OCI-LY7 (cell line): ENCODE measurements around the gene SH2D3A. TPM values are rescaled to one million over a fixed set of nuclear protein-coding genes. Genes with fewer than 3 reads are reported as not detected.

ENCODE experiments used
- BruUV-seq: library from RNA; stranded (reverse); fragments of 400-500 nt; replicated peaks from 2 replicates; lab custom pipeline; 2021; lab: Mats Ljungman, UMichigan
- CTCF ChIA-PET: fragments of 300-600 bp; sonication (Branson Sonifier 250); formaldehyde crosslinking; loops from one replicate; lab custom pipeline; 2022; ENCODE audit warnings: antibody characterized with exemption; ENCODE audit not compliant: unreplicated experiment; lab: Charles Lee
- POLR2A ChIA-PET: fragments of 300-600 bp; sonication (Branson Sonifier 250); formaldehyde crosslinking; loops from one replicate; lab custom pipeline; 2022; ENCODE audit warnings: antibody characterized with exemption; lab: Charles Lee
- DNase-seq: peaks from one replicate; pipeline ENCODE4 v3.0.0-alpha.2; 2015; ENCODE audit warnings: low spot score
- H2AFZ ChIP-seq: fragments of 200-600 bp; sonication (generic), shearing (Covaris generic); 2 replicates; pipeline ENCODE4 v1.6.1; 2014; ENCODE audit warnings: mild to moderate bottlenecking, antibody characterized with exemption, low read length, moderate library complexity
- H3K27ac ChIP-seq: fragments of 200-600 bp; sonication (generic); 2 replicates; pipeline ENCODE4 v1.5.1; 2014; ENCODE audit warnings: mixed run types, low read depth, mild to moderate bottlenecking, moderate library complexity, low read length, inconsistent platforms; ENCODE audit not compliant: poor library complexity, severe bottlenecking
- H3K36me3 ChIP-seq: fragments of 200-600 bp; sonication (generic); 2 replicates; pipeline ENCODE4 v1.6.1; 2014; ENCODE audit warnings: mild to moderate bottlenecking, antibody characterized with exemption, low read length, moderate library complexity, mixed read lengths; ENCODE audit not compliant: insufficient read depth
- H3K4me1 ChIP-seq: fragments of 200-600 bp; sonication (generic); 2 replicates; pipeline ENCODE4 v1.5.1; 2014; ENCODE audit warnings: mild to moderate bottlenecking, low read length; ENCODE audit not compliant: insufficient read depth, poor library complexity, severe bottlenecking
- H3K4me2 ChIP-seq: fragments of 200-600 bp; sonication (generic); 2 replicates; pipeline ENCODE4 v1.6.1; 2014; ENCODE audit warnings: mild to moderate bottlenecking, low read length
- H3K4me3 ChIP-seq: fragments of 200-600 bp; sonication (generic); 2 replicates; pipeline ENCODE4 v1.5.1; 2014; ENCODE audit warnings: mild to moderate bottlenecking, low read depth, low read length; ENCODE audit not compliant: poor library complexity, severe bottlenecking
- H3K79me2 ChIP-seq: fragments of 200-600 bp; sonication (generic); 2 replicates; pipeline ENCODE4 v1.6.1; 2016; ENCODE audit warnings: low read depth, mild to moderate bottlenecking, low read length, moderate library complexity, mixed read lengths; ENCODE audit not compliant: insufficient read depth
- H3K9me2 ChIP-seq: fragments of 200-600 bp; sonication (generic); 2 replicates; pipeline ENCODE4 v1.6.1; 2016; ENCODE audit warnings: mild to moderate bottlenecking, low read length, mixed read lengths; ENCODE audit not compliant: insufficient read depth
- H3K9me3 ChIP-seq: fragments of 200-600 bp; sonication (generic); 2 replicates; pipeline ENCODE4 v1.6.1; 2014; ENCODE audit warnings: mild to moderate bottlenecking, mixed run types, low read length, mixed read lengths
- H4K20me1 ChIP-seq: fragments of 200-600 bp; sonication (generic); 2 replicates; pipeline ENCODE4 v1.6.1; 2014; ENCODE audit warnings: mild to moderate bottlenecking, antibody characterized with exemption, low read length, moderate library complexity, mixed read lengths; ENCODE audit not compliant: insufficient read depth
- CTCF ChIP-seq: fragments of 200-600 bp; sonication (generic); conservative IDR thresholded peaks from 2 replicates; pipeline ENCODE4 v1.5.1; 2014; ENCODE audit warnings: mild to moderate bottlenecking, antibody characterized with exemption, low read length, moderate library complexity, mixed read lengths
- EZH2phosphoT487 ChIP-seq: fragments of 200-600 bp; sonication (generic); IDR thresholded peaks from 2 replicates; pipeline ENCODE4 v1.6.1; 2018; ENCODE audit warnings: low read depth, borderline replicate concordance, mild to moderate bottlenecking, mixed run types, antibody characterized with exemption, low read length, moderate library complexity, mixed read lengths
- intact Hi-C: fragments of 100-400 bp; cut with micrococcal nuclease; formaldehyde crosslinking; loops from one replicate; pipeline ENCODE4 v1.10.0; 2022; ENCODE audit not compliant: unreplicated experiment
- total RNA-seq, 2 experiments: library from RNA; depleted of rRNA in 1 of 2; stranded (reverse); fragments of >200 nt in 1 of 2; shearing (Covaris generic) in 1 of 2; gene quantifications; 2 replicates each; pipeline ENCODE4 v1.2.3, GENCODE V29; 2014 to 2022

Gene SH2D3A
- total RNA-seq, 2 experiments from 2014 or later: 7.8 to 13.3 TPM

- BruUV-seq: no TSS peak
These were observed 39.3 kb upstream of the SH2D3A start for GRCh38 chr19:6806488-6806887.

GRCh38 chr19:6803036-6803404 lies 35.8 kb upstream of the SH2D3A start:
- CTCF ChIA-PET: interaction anchor here (1.0 kb wide), 1 partner anchor 31 kb away, joined by 3 read pairs; the partner anchor contains the start of gene VAV1
- intact Hi-C loops: loop anchor here (2.0 kb wide), 1 partner anchor 60 kb away; no protein-coding TSS in a partner anchor
- peak overlapping the region; percentile 68 for H3K4me2 ChIP-seq

More at GRCh38 chr19:6806488-6806887, 39.3 kb upstream of the SH2D3A start:
- Histone ChIP-seq H3K27ac (no peak overlapping the region), H3K9me2 (no peaks in the 10 kb centered on the region), H3K9me3 (peaks cover 8% of the 10 kb centered on the region), H2AFZ (no peak overlapping the region), H3K4me1 (peaks cover 35% of the 10 kb centered on the region), H4K20me1 (no peaks in the 10 kb centered on the region), H3K4me2 (no peak overlapping the region), H3K79me2 (peaks cover 84% of the 10 kb centered on the region), H3K4me3 (no peak overlapping the region), H3K36me3 (peaks cover 59% of the 10 kb centered on the region)
- no peak for DNase-seq
- CTCF ChIA-PET: no interaction called here
- TF ChIP-seq EZH2phosphoT487 (no peak), CTCF (no peak)
- POLR2A ChIA-PET: no interaction called here
- intact Hi-C loops: no loop called here

More at GRCh38 chr19:6803036-6803404, 35.8 kb upstream of the SH2D3A start:
- Histone ChIP-seq H3K4me3 (peak overlapping the region; percentile 46), H3K9me2 (no peaks in the 10 kb centered on the region), H3K9me3 (no peaks in the 10 kb centered on the region), H4K20me1 (no peaks in the 10 kb centered on the region), H3K27ac (peak overlapping the region; percentile 94), H3K4me1 (peaks cover 61% of the 10 kb centered on the region), H3K36me3 (peaks cover 44% of the 10 kb centered on the region), H2AFZ (no peak overlapping the region), H3K79me2 (peaks cover 75% of the 10 kb centered on the region)
- no peak for TF ChIP-seq CTCF
- TF ChIP-seq EZH2phosphoT487: no peak
- POLR2A ChIA-PET: interaction anchor here (0.6 to 2.9 kb wide), 4 partner anchors 10 to 196 kb away, joined by 3 to 25 read pairs (median 6); partner anchors contain the start of gene VAV1
- DNase-seq: peak; percentile 64
- no TSS peak for BruUV-seq
